GM04503 (cell line): ENCODE measurements around the gene SSBP2.

ENCODE experiments used
- DNase-seq: peaks from one replicate; pipeline ENCODE4 v3.0.0-alpha.2; 2012; ENCODE audit warnings: low read depth

The SSBP2 gene

GRCh38 chr5:81389025-81389424 lies 361.9 kb downstream of the SSBP2 start:
- DNase-seq: no peak

DNA sequence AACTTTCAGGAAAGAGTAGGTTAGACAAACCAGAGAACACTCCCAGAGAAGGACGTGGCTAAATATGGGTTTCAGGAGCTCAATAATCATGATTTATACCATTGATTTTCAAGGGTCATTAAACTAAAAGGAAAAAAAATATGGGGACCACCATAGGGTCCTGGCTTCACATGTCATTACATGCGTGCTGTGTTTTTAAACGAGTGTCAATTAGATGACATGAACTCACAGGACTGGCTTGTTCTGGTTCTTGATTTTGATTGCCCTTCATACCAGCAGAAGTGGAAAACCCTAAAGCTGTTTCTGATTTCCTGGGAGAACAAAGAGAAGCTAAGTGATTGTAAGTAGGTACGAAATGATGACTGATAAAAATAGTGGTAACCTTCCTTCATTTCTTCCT lies 362.7 kb downstream of the SSBP2 start:
- DNase-seq: no peak

- no peak for DNase-seq
Measured at GRCh38 chr5:81383867-81384266, 367.0 kb downstream of the SSBP2 start.

DNA sequence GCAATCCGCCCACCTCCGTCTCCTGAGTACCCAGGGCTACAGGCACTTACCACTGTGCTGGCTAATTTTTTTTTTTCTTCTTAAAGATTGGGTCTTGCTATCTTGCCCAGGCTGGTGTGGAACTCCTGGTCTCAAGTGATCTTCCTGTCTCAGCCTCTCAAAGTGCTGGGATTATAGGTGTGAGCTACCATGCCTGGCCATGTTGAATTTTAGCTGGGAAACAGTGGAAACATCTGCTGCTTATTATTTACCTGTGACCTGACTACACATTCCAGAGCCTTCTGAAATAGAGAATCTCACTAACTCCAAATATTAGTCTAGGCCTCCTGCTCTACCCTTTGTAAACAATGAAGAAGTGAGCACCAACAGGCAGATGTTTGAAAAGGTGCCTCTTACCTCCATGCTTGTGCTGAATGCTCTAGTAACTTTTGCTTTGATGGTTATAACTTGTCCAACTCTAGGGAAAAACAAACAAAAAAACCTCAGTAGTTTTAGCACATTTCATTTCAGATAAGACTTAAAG lies 379.5 kb downstream of the SSBP2 start:
- no peak for DNase-seq

- DNase-seq: no peak
Measured at GRCh38 chr5:81370912-81371311, 380.0 kb downstream of the SSBP2 start.

DNA sequence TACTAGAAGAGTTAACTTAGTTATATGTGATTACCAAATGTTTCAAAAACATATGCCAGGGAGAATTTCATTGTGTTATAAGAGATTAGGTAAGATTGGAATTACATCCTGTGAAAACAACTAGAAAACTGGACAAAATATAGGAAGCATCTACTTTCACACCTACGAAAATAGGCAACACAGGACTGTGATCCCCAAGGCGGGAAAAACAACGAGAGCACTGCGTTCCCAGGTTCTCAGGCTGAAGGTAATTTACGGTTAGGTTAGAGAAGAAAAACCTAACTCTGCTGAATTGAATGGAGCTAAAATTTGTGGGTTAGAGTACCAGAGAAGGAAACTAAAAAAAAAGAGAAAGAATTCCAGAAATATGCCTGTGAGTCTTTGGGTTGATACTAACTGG lies 385.4 kb downstream of the SSBP2 start:
- DNase-seq: no peak

DNA sequence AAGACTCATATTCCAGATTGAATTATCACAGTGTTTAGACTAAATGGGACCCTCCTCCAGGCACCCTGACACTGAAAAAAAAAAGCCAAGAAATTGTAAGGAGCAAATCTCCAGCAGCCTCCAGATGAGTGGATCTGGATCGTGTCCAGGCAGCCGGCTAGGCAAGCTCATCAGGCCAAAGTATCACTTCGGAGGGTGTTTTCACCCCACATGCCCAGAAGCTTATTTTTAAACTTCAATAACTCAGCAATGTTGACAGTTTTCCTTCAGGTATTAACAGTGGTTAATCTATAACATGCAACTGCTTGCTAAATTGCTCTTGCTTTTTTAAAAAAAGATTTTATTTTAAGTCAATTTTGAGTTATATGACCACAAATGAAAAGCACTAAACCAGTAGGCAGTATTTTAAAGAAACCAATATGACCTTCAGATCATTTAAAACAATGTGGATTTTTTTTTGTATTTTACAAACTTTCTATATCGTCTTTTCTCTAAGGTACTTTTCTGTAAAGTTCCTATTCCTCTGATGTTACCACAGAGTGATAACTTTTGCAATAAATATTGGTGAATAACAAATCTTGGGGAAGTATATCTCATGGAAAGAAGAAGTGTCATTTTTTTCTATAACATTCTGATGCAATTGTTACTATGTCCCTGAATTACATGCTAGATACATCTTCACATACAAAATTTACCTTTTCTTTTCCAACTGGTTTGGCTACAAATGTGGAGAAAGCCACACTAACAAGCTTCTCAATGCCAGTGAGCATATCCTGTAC lies 387.6 kb downstream of the SSBP2 start:
- DNase-seq: no peak
